BLaER1 (cell line): Measurements from ENCODE around the gene KIAA0513.

Source experiments
- H3K27ac ChIP-seq: shearing (Covaris generic); formaldehyde crosslinking; 2 replicates; pipeline ENCODE4 v1.8.1; 2022
- H3K27me3 ChIP-seq: shearing (Covaris generic); formaldehyde crosslinking; 2 replicates; pipeline ENCODE4 v1.8.1; 2022
- H3K36me3 ChIP-seq: shearing (Covaris generic); formaldehyde crosslinking; 2 replicates; pipeline ENCODE4 v1.8.1; 2022
- H3K4me1 ChIP-seq: shearing (Covaris generic); formaldehyde crosslinking; 2 replicates; pipeline ENCODE4 v1.8.1; 2022
- H3K4me2 ChIP-seq: shearing (Covaris generic); formaldehyde crosslinking; 2 replicates; pipeline ENCODE4 v1.8.1; 2022
- H3K4me3 ChIP-seq: shearing (Covaris generic); formaldehyde crosslinking; 2 replicates; pipeline ENCODE4 v1.8.1; 2022
- H3K9ac ChIP-seq: shearing (Covaris generic); formaldehyde crosslinking; 2 replicates; pipeline ENCODE4 v1.8.1; 2022
- H3K9me3 ChIP-seq: shearing (Covaris generic); formaldehyde crosslinking; 2 replicates; pipeline ENCODE4 v1.8.1; 2022
- H4K20me1 ChIP-seq: shearing (Covaris generic); formaldehyde crosslinking; 2 replicates; pipeline ENCODE4 v1.8.1; 2022
- Cebpa-rat ChIP-seq: shearing (Covaris generic); IDR thresholded peaks from 2 replicates; pipeline ENCODE4 v1.8.1; 2022

KIAA0513 gene

GRCh38 chr16:85092309-85092708 lies 64.7 kb downstream of the KIAA0513 start:
- Histone ChIP-seq H3K27ac (no peak overlapping the region), H3K4me2 (peak overlapping the region; percentile 77), H3K4me3 (no peak overlapping the region), H3K9ac (no peak overlapping the region), H3K4me1 (peaks cover 78% of the 10 kb centered on the region), H3K9me3 (no peaks in the 10 kb centered on the region), H4K20me1 (no peaks in the 10 kb centered on the region), H3K27me3 (0 out of 2 replicates have a peak, but pooled peaks cover 5% of the 10 kb centered on the region), H3K36me3 (no peaks in the 10 kb centered on the region)
- no peak for TF ChIP-seq Cebpa-rat

GRCh38 chr16:85092851-85093250 lies 65.3 kb downstream of the KIAA0513 start:
- H3K4me3 ChIP-seq, result no peak overlapping the region
- H3K27me3 ChIP-seq, result 0 out of 2 replicates have a peak, but pooled peaks cover 5% of the 10 kb centered on the region
- no peak overlapping the region for H3K27ac ChIP-seq
- peak overlapping the region; percentile 77 for H3K4me2 ChIP-seq
- H3K9me3 ChIP-seq, result no peaks in the 10 kb centered on the region
- H3K9ac ChIP-seq, result no peak overlapping the region
- no peak for TF ChIP-seq Cebpa-rat
- H3K4me1 ChIP-seq, result peaks cover 76% of the 10 kb centered on the region
- no peaks in the 10 kb centered on the region for H4K20me1 ChIP-seq
- H3K36me3 ChIP-seq, result no peaks in the 10 kb centered on the region

GRCh38 chr16:85093705-85094104 lies 66.1 kb downstream of the KIAA0513 start:
- no peak for TF ChIP-seq Cebpa-rat
- H3K27me3 ChIP-seq, result 0 out of 2 replicates have a peak, but pooled peaks cover 5% of the 10 kb centered on the region
- no peaks in the 10 kb centered on the region for H3K36me3 ChIP-seq

GRCh38 chr16:85094176-85094805 lies 66.7 kb downstream of the KIAA0513 start:
- H3K27ac ChIP-seq, result peak overlapping the region; percentile 27; the same call in 1 of the 2 replicates
- H3K27me3 ChIP-seq, result 0 out of 2 replicates have a peak, but pooled peaks cover 5% of the 10 kb centered on the region
- H3K9ac ChIP-seq, result 0 out of 2 replicates have a peak overlapping the region, but pooled peaks have one; percentile 18
- TF ChIP-seq Cebpa-rat, result no peak
- no peak overlapping the region for H3K4me3 ChIP-seq
- no peaks in the 10 kb centered on the region for H3K9me3 ChIP-seq
- no peaks in the 10 kb centered on the region for H3K36me3 ChIP-seq
- no peaks in the 10 kb centered on the region for H4K20me1 ChIP-seq
- peak overlapping the region; percentile 77 for H3K4me2 ChIP-seq
- H3K4me1 ChIP-seq, result peaks cover 65% of the 10 kb centered on the region

More at GRCh38 chr16:85093705-85094104, 66.1 kb downstream of the KIAA0513 start:
- H3K9me3 ChIP-seq, result no peaks in the 10 kb centered on the region
- H3K4me3 ChIP-seq, result no peak overlapping the region
- H3K4me2 ChIP-seq, result peak overlapping the region; percentile 77
- no peaks in the 10 kb centered on the region for H4K20me1 ChIP-seq
- no peak overlapping the region for H3K9ac ChIP-seq
- peaks cover 70% of the 10 kb centered on the region for H3K4me1 ChIP-seq
- no peak overlapping the region for H3K27ac ChIP-seq

- Histone ChIP-seq H3K4me2 (peak overlapping the region; percentile 77), H3K27ac (peak overlapping the region; percentile 27; the same call in 1 of the 2 replicates), H3K9me3 (no peaks in the 10 kb centered on the region), H4K20me1 (no peaks in the 10 kb centered on the region), H3K27me3 (0 out of 2 replicates have a peak, but pooled peaks cover 5% of the 10 kb centered on the region), H3K4me3 (no peak overlapping the region), H3K9ac (0 out of 2 replicates have a peak overlapping the region, but pooled peaks have one; percentile 18), H3K4me1 (peaks cover 61% of the 10 kb centered on the region), H3K36me3 (no peaks in the 10 kb centered on the region)
- no peak for TF ChIP-seq Cebpa-rat
Observed at GRCh38 chr16:85094812-85095211, 67.2 kb downstream of the KIAA0513 start.

- Histone ChIP-seq H3K9ac (no peak overlapping the region), H3K27me3 (no peaks in the 10 kb centered on the region)
Observed at GRCh38 chr16:85096921-85097320, 69.3 kb downstream of the KIAA0513 start.

GRCh38 chr16:85098565-85098964 lies 71.0 kb downstream of the KIAA0513 start:
- Histone ChIP-seq H3K9me3 (no peaks in the 10 kb centered on the region), H3K4me3 (no peak overlapping the region)
- TF ChIP-seq Cebpa-rat, result peak; percentile 93

More at GRCh38 chr16:85096921-85097320, 69.3 kb downstream of the KIAA0513 start:
- TF ChIP-seq Cebpa-rat, result no peak
- H3K36me3 ChIP-seq, result no peaks in the 10 kb centered on the region
- no peak overlapping the region for H3K4me2 ChIP-seq
- H3K9me3 ChIP-seq, result no peaks in the 10 kb centered on the region
- H3K4me3 ChIP-seq, result no peak overlapping the region
- H3K27ac ChIP-seq, result no peak overlapping the region
- peaks cover 52% of the 10 kb centered on the region for H3K4me1 ChIP-seq
- H4K20me1 ChIP-seq, result no peaks in the 10 kb centered on the region

GRCh38 chr16:85100265-85100664 lies 72.7 kb downstream of the KIAA0513 start:
- no peak overlapping the region for H3K27ac ChIP-seq
- no peak overlapping the region for H3K9ac ChIP-seq
- no peaks in the 10 kb centered on the region for H4K20me1 ChIP-seq
- no peak overlapping the region for H3K4me2 ChIP-seq
- H3K4me3 ChIP-seq, result no peak overlapping the region
- no peak for TF ChIP-seq Cebpa-rat
- H3K27me3 ChIP-seq, result no peaks in the 10 kb centered on the region
- H3K36me3 ChIP-seq, result no peaks in the 10 kb centered on the region
- peaks cover 52% of the 10 kb centered on the region for H3K4me1 ChIP-seq
- no peaks in the 10 kb centered on the region for H3K9me3 ChIP-seq

More at GRCh38 chr16:85098565-85098964, 71.0 kb downstream of the KIAA0513 start:
- no peak overlapping the region for H3K9ac ChIP-seq
- H3K36me3 ChIP-seq, result no peaks in the 10 kb centered on the region
- H3K4me2 ChIP-seq, result no peak overlapping the region
- H3K4me1 ChIP-seq, result peaks cover 52% of the 10 kb centered on the region
- H3K27ac ChIP-seq, result no peak overlapping the region
- no peaks in the 10 kb centered on the region for H3K27me3 ChIP-seq
- no peaks in the 10 kb centered on the region for H4K20me1 ChIP-seq

- H3K9ac ChIP-seq, result no peak overlapping the region
- H3K4me3 ChIP-seq, result no peak overlapping the region
- H3K4me2 ChIP-seq, result peak overlapping the region; percentile 87
- H3K27me3 ChIP-seq, result no peaks in the 10 kb centered on the region
- no peak for TF ChIP-seq Cebpa-rat
- H3K9me3 ChIP-seq, result no peaks in the 10 kb centered on the region
- peaks cover 64% of the 10 kb centered on the region for H3K4me1 ChIP-seq
- H3K27ac ChIP-seq, result no peak overlapping the region
- no peaks in the 10 kb centered on the region for H3K36me3 ChIP-seq
- no peaks in the 10 kb centered on the region for H4K20me1 ChIP-seq
Observed at GRCh38 chr16:85101956-85102630, 74.5 kb downstream of the KIAA0513 start.
